ENCODE data around the gene TP53RK. TPM values are rescaled to one million over a fixed set of nuclear protein-coding genes. Genes with fewer than 3 reads are reported as not detected.

The TP53RK gene
- polyA plus RNA-seq, 4 donors: 9.4 to 12.4 (median 10.2) TPM

DNA sequence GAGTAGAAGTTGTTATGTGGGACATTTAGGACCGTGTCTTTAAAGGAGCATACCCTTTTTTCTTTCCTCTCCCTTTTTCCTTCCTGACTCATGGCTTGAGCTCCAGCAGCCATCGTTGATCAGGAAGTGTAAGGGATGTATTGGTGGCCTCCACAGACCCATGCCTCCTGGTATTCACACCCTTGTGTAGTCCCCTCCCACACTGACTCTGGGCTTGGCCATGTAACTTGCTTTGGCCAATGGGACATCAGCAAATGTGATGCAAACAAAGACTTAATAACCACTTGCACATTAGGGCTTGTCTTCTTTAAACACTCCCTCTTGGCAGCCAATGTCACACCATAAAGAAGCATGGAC is 19.0 kb downstream of the TP53RK start:
- Histone ChIP-seq H3K9me3 (ENCODE audit: control insufficient read depth in 2 of 2, insufficient read depth in 1 of 2, low read depth in 1 of 2, low read length in 1 of 2) (peaks cover 0 to 8% of the 10 kb centered on the region in 2 donors), H3K4me1 (ENCODE audit: control insufficient read depth in 3 of 3, insufficient read depth in 2 of 3, low read depth in 1 of 3, low read length in 2 of 3) (no peaks in the 10 kb centered on the region), H3K27ac (ENCODE audit: low read depth in 1 of 3, low read length in 2 of 3) (no peak overlapping the region), H3K4me3 (ENCODE audit: low read depth in 1 of 3, low read length in 3 of 3) (no peak overlapping the region), H3K27me3 (ENCODE audit: control insufficient read depth in 3 of 3, insufficient read depth in 3 of 3, low read length in 3 of 3) (no peaks in the 10 kb centered on the region), H3K36me3 (ENCODE audit: control insufficient read depth in 3 of 3, insufficient read depth in 2 of 3, low read depth in 1 of 3, low read length in 3 of 3) (no peaks in the 10 kb centered on the region)
- WGBS, 3 donors: 73 to 82% (median 75%) methylated on average over 2 of the region's 2 CpGs
- no peak for FAIRE-seq
- DNase-seq: no peak

- Histone ChIP-seq H3K27me3 (ENCODE audit: control insufficient read depth in 3 of 3, insufficient read depth in 3 of 3, low read length in 3 of 3) (no peaks in the 10 kb centered on the region), H3K4me3 (ENCODE audit: low read depth in 1 of 3, low read length in 3 of 3) (no peak overlapping the region), H3K9me3 (ENCODE audit: control insufficient read depth in 2 of 2, insufficient read depth in 1 of 2, low read depth in 1 of 2, low read length in 1 of 2) (peaks cover 0 to 8% of the 10 kb centered on the region in 2 donors), H3K36me3 (ENCODE audit: control insufficient read depth in 3 of 3, insufficient read depth in 2 of 3, low read depth in 1 of 3, low read length in 3 of 3) (no peaks in the 10 kb centered on the region), H3K27ac (ENCODE audit: low read depth in 1 of 3, low read length in 2 of 3) (no peak overlapping the region), H3K4me1 (ENCODE audit: control insufficient read depth in 3 of 3, insufficient read depth in 2 of 3, low read depth in 1 of 3, low read length in 2 of 3) (no peaks in the 10 kb centered on the region)
- DNase-seq (no peak), FAIRE-seq (no peak)
- WGBS, 3 donors: 34 to 67% (median 63%) methylated on average over 6 of the region's 6 CpGs
Measured at GRCh38 chr20:46666818-46667515, 22.3 kb downstream of the TP53RK start.

DNA sequence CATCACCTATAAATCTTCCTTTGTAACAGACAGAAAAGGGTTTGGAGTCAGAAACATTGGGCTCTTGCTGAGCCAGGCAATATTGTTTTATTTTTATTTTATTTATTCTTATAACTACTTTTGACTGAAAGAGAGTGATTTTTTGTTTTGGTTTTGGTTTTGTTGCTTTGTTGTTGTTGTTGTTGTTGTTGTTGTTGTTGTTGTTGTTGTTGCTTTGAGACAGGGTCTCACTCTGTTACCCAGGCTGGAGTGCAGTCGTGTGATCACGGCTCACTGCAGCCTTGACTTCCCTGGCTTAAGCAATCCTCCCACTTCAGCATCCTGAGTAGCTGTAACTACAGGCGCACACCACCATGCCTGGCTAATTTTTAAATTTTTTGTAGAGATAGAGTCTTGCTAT is 22.9 kb downstream of the TP53RK start:
- 93 to 96% (median 95%) methylated on average over 3 of the region's 3 CpGs for WGBS, 3 donors
- no peak overlapping the region for H3K27ac ChIP-seq (ENCODE audit: low read depth in 1 of 3, low read length in 2 of 3)
- no peaks in the 10 kb centered on the region for H3K27me3 ChIP-seq (ENCODE audit: control insufficient read depth in 3 of 3, insufficient read depth in 3 of 3, low read length in 3 of 3)
- H3K9me3 ChIP-seq (ENCODE audit: control insufficient read depth in 2 of 2, insufficient read depth in 1 of 2, low read depth in 1 of 2, low read length in 1 of 2): peaks cover 0 to 8% of the 10 kb centered on the region in 2 donors
- no peaks in the 10 kb centered on the region for H3K4me1 ChIP-seq (ENCODE audit: control insufficient read depth in 3 of 3, insufficient read depth in 2 of 3, low read depth in 1 of 3, low read length in 2 of 3)
- DNase-seq (no peak), FAIRE-seq (no peak)
- H3K36me3 ChIP-seq (ENCODE audit: control insufficient read depth in 3 of 3, insufficient read depth in 2 of 3, low read depth in 1 of 3, low read length in 3 of 3): no peaks in the 10 kb centered on the region
- no peak overlapping the region for H3K4me3 ChIP-seq (ENCODE audit: low read depth in 1 of 3, low read length in 3 of 3)

GRCh38 chr20:46665602-46666001 is 23.6 kb downstream of the TP53RK start:
- no peaks in the 10 kb centered on the region for H3K4me1 ChIP-seq (ENCODE audit: control insufficient read depth in 3 of 3, insufficient read depth in 2 of 3, low read depth in 1 of 3, low read length in 2 of 3)
- no peaks in the 10 kb centered on the region for H3K36me3 ChIP-seq (ENCODE audit: control insufficient read depth in 3 of 3, insufficient read depth in 2 of 3, low read depth in 1 of 3, low read length in 3 of 3)
- peaks cover 0 to 8% of the 10 kb centered on the region in 2 donors for H3K9me3 ChIP-seq (ENCODE audit: control insufficient read depth in 2 of 2, insufficient read depth in 1 of 2, low read depth in 1 of 2, low read length in 1 of 2)
- no peak for DNase-seq
- H3K27ac ChIP-seq (ENCODE audit: low read depth in 1 of 3, low read length in 2 of 3): no peak overlapping the region
- H3K4me3 ChIP-seq (ENCODE audit: low read depth in 1 of 3, low read length in 3 of 3): no peak overlapping the region
- no peaks in the 10 kb centered on the region for H3K27me3 ChIP-seq (ENCODE audit: control insufficient read depth in 3 of 3, insufficient read depth in 3 of 3, low read length in 3 of 3)
- 59 to 82% (median 81%) methylated on average over 3 of the region's 3 CpGs for WGBS, 3 donors
- no peak for FAIRE-seq

DNA sequence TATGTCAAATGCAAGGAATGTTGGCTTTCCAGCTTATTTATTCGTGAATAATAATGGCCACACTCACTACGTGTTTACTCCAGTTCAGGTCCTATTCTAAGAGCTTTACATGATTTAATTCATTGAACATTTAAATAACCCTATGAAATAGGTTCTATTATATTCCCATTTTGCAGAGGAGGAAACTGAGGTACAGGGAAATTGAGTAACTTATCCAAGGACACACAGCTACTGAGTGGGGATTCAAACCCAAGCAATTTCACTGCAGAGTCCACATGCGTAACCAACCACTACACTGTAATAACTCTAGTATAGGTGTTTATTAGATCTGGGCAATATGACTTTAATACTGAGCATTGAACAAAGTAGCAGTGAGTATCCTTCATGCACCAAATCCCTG is 25.7 kb downstream of the TP53RK start:
- no peak overlapping the region for H3K27ac ChIP-seq (ENCODE audit: low read depth in 1 of 3, low read length in 2 of 3)
- no peaks in the 10 kb centered on the region for H3K27me3 ChIP-seq (ENCODE audit: control insufficient read depth in 3 of 3, insufficient read depth in 3 of 3, low read length in 3 of 3)
- no peaks in the 10 kb centered on the region for H3K36me3 ChIP-seq (ENCODE audit: control insufficient read depth in 3 of 3, insufficient read depth in 2 of 3, low read depth in 1 of 3, low read length in 3 of 3)
- WGBS, 3 donors: 92 to 95% (median 93%) methylated on average over 3 of the region's 3 CpGs
- no peaks in the 10 kb centered on the region for H3K4me1 ChIP-seq (ENCODE audit: control insufficient read depth in 3 of 3, insufficient read depth in 2 of 3, low read depth in 1 of 3, low read length in 2 of 3)
- FAIRE-seq (no peak), DNase-seq (no peak)
- no peaks in the 10 kb centered on the region for H3K9me3 ChIP-seq (ENCODE audit: control insufficient read depth in 2 of 2, insufficient read depth in 1 of 2, low read depth in 1 of 2, low read length in 1 of 2)
- no peak overlapping the region for H3K4me3 ChIP-seq (ENCODE audit: low read depth in 1 of 3, low read length in 3 of 3)

- Histone ChIP-seq H3K9me3 (ENCODE audit: control insufficient read depth in 2 of 2, insufficient read depth in 1 of 2, low read depth in 1 of 2, low read length in 1 of 2) (no peaks in the 10 kb centered on the region), H3K4me3 (ENCODE audit: low read depth in 1 of 3, low read length in 3 of 3) (no peak overlapping the region), H3K27ac (ENCODE audit: low read depth in 1 of 3, low read length in 2 of 3) (no peak overlapping the region), H3K36me3 (ENCODE audit: control insufficient read depth in 3 of 3, insufficient read depth in 2 of 3, low read depth in 1 of 3, low read length in 3 of 3) (no peaks in the 10 kb centered on the region), H3K4me1 (ENCODE audit: control insufficient read depth in 3 of 3, insufficient read depth in 2 of 3, low read depth in 1 of 3, low read length in 2 of 3) (no peaks in the 10 kb centered on the region), H3K27me3 (ENCODE audit: control insufficient read depth in 3 of 3, insufficient read depth in 3 of 3, low read length in 3 of 3) (no peaks in the 10 kb centered on the region)
- 95 to 100% (median 100%) methylated on average over 1 of the region's 1 CpG for WGBS, 3 donors
- DNase-seq (no peak), FAIRE-seq (no peak)
Measured at GRCh38 chr20:46661659-46662058, 27.6 kb downstream of the TP53RK start.

GRCh38 chr20:46660487-46660886 is 28.8 kb downstream of the TP53RK start:
- H3K36me3 ChIP-seq (ENCODE audit: control insufficient read depth in 3 of 3, insufficient read depth in 2 of 3, low read depth in 1 of 3, low read length in 3 of 3): no peaks in the 10 kb centered on the region
- no peaks in the 10 kb centered on the region for H3K27me3 ChIP-seq (ENCODE audit: control insufficient read depth in 3 of 3, insufficient read depth in 3 of 3, low read length in 3 of 3)
- WGBS, 3 donors: 70 to 83% (median 76%) methylated on average over 4 of the region's 4 CpGs
- no peak overlapping the region for H3K4me3 ChIP-seq (ENCODE audit: low read depth in 1 of 3, low read length in 3 of 3)
- H3K9me3 ChIP-seq (ENCODE audit: control insufficient read depth in 2 of 2, insufficient read depth in 1 of 2, low read depth in 1 of 2, low read length in 1 of 2): no peaks in the 10 kb centered on the region
- H3K27ac ChIP-seq (ENCODE audit: low read depth in 1 of 3, low read length in 2 of 3): no peak overlapping the region
- no peaks in the 10 kb centered on the region for H3K4me1 ChIP-seq (ENCODE audit: control insufficient read depth in 3 of 3, insufficient read depth in 2 of 3, low read depth in 1 of 3, low read length in 2 of 3)
- DNase-seq (no peak), FAIRE-seq (no peak)

- H3K36me3 ChIP-seq (ENCODE audit: control insufficient read depth in 3 of 3, insufficient read depth in 2 of 3, low read depth in 1 of 3, low read length in 3 of 3): no peaks in the 10 kb centered on the region
- DNase-seq: no peak
- H3K27me3 ChIP-seq (ENCODE audit: control insufficient read depth in 3 of 3, insufficient read depth in 3 of 3, low read length in 3 of 3): no peaks in the 10 kb centered on the region
- no peak overlapping the region for H3K4me3 ChIP-seq (ENCODE audit: low read depth in 1 of 3, low read length in 3 of 3)
- WGBS, 3 donors: 75 to 81% (median 79%) methylated on average over 7 of the region's 7 CpGs
- no peak for FAIRE-seq
- H3K27ac ChIP-seq (ENCODE audit: low read depth in 1 of 3, low read length in 2 of 3): no peak overlapping the region
- H3K9me3 ChIP-seq (ENCODE audit: control insufficient read depth in 2 of 2, insufficient read depth in 1 of 2, low read depth in 1 of 2, low read length in 1 of 2): no peaks in the 10 kb centered on the region
- no peaks in the 10 kb centered on the region for H3K4me1 ChIP-seq (ENCODE audit: control insufficient read depth in 3 of 3, insufficient read depth in 2 of 3, low read depth in 1 of 3, low read length in 2 of 3)
Measured at GRCh38 chr20:46657618-46658017, 31.6 kb downstream of the TP53RK start.

- FAIRE-seq (no peak), DNase-seq (no peak)
- Histone ChIP-seq H3K27ac (ENCODE audit: low read depth in 1 of 3, low read length in 2 of 3) (no peak overlapping the region), H3K9me3 (ENCODE audit: control insufficient read depth in 2 of 2, insufficient read depth in 1 of 2, low read depth in 1 of 2, low read length in 1 of 2) (no peaks in the 10 kb centered on the region), H3K27me3 (ENCODE audit: control insufficient read depth in 3 of 3, insufficient read depth in 3 of 3, low read length in 3 of 3) (peaks cover 0 to 2% (median 0%) of the 10 kb centered on the region in 3 donors), H3K4me1 (ENCODE audit: control insufficient read depth in 3 of 3, insufficient read depth in 2 of 3, low read depth in 1 of 3, low read length in 2 of 3) (no peaks in the 10 kb centered on the region), H3K36me3 (ENCODE audit: control insufficient read depth in 3 of 3, insufficient read depth in 2 of 3, low read depth in 1 of 3, low read length in 3 of 3) (no peaks in the 10 kb centered on the region), H3K4me3 (ENCODE audit: low read depth in 1 of 3, low read length in 3 of 3) (no peak overlapping the region)
- 84 to 90% (median 88%) methylated on average over 8 of the region's 8 CpGs for WGBS, 3 donors
Measured at GRCh38 chr20:46657137-46657536, 32.1 kb downstream of the TP53RK start.
